ENCODE data around the gene WDR48. TPM values are rescaled to one million over a fixed set of nuclear protein-coding genes. Genes with fewer than 3 reads are reported as not detected.

Gene WDR48
- total RNA-seq, 3 donors from 2014 or later (not counting 1 experiment from before 2014, with no cell fraction given): 89.1 to 101 (median 91.5) TPM

- Histone ChIP-seq H3K4me1 (ENCODE audit: control insufficient read depth, insufficient read depth, low read length) (no peaks in the 10 kb centered on the region), H3K4me3 (ENCODE audit: low read length) (no peak overlapping the region), H3K27me3 (ENCODE audit: control insufficient read depth, insufficient read depth, low read length) (no peaks in the 10 kb centered on the region), H3K27ac (ENCODE audit: low read length) (no peak overlapping the region), H3K9me3 (ENCODE audit: control insufficient read depth, insufficient read depth, low read length) (no peaks in the 10 kb centered on the region), H3K36me3 (ENCODE audit: control insufficient read depth, insufficient read depth, low read length) (peaks cover 26% of the 10 kb centered on the region)
- DNase-seq (no peak), ATAC-seq (no peak)
- Mint-ChIP-seq H3K36me3 (peaks cover 21% of the 10 kb centered on the region), H3K4me1 (peaks cover 26 to 34% of the 10 kb centered on the region in 2 donors), H3K27me3 (ENCODE audit: low read depth in 2 of 2) (no peaks in the 10 kb centered on the region), H3K4me3 (no peak overlapping the region), H3K27ac (no peak overlapping the region), H3K9me3 (no peaks in the 10 kb centered on the region)
- intact Hi-C loops (cut with micrococcal nuclease): no loop called here
- WGBS (ENCODE audit: insufficient coverage): 89% methylated on average over 3 of the region's 3 CpGs
- TF ChIP-seq, protein P1, sequence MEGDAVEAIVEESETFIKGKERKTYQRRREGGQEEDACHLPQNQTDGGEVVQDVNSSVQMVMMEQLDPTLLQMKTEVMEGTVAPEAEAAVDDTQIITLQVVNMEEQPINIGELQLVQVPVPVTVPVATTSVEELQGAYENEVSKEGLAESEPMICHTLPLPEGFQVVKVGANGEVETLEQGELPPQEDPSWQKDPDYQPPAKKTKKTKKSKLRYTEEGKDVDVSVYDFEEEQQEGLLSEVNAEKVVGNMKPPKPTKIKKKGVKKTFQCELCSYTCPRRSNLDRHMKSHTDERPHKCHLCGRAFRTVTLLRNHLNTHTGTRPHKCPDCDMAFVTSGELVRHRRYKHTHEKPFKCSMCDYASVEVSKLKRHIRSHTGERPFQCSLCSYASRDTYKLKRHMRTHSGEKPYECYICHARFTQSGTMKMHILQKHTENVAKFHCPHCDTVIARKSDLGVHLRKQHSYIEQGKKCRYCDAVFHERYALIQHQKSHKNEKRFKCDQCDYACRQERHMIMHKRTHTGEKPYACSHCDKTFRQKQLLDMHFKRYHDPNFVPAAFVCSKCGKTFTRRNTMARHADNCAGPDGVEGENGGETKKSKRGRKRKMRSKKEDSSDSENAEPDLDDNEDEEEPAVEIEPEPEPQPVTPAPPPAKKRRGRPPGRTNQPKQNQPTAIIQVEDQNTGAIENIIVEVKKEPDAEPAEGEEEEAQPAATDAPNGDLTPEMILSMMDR (IDR thresholded peaks at IDR 0.05): no peak
Observed at GRCh38 chr3:39063143-39063542, 11.3 kb downstream of the WDR48 start.

- H3K36me3 Mint-ChIP-seq: peaks cover 21% of the 10 kb centered on the region
Observed at GRCh38 chr3:39064646-39065045, 12.8 kb downstream of the WDR48 start.

DNA sequence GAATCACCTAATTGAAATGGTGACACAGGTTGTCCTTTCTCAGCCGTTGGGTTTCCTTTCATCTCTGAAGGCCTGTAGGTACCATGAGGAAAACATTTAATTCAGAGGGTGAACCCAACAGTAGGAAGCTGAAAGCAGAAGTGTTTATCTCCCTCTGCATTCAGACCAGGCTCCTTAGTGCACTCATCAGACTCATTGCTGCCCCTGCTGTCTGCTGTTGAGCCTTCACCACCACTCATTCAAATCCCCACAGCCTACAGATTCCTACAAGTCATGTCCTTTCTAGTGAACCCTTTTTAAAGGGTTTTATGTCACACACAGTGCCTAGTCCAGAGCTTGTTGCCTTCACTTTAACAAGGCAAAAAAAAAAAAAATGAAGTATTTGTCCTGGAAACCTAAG, 13.4 kb downstream of the WDR48 start:
- peak in 1 of 2 donors; percentile 52 for DNase-seq
- H3K27me3 ChIP-seq (ENCODE audit: control insufficient read depth, insufficient read depth, low read length): no peaks in the 10 kb centered on the region
- H3K4me3 ChIP-seq (ENCODE audit: low read length): no peak overlapping the region
- H3K4me1 ChIP-seq (ENCODE audit: control insufficient read depth, insufficient read depth, low read length): no peaks in the 10 kb centered on the region
- Mint-ChIP-seq H3K27ac (no peak overlapping the region), H3K27me3 (ENCODE audit: low read depth in 2 of 2) (no peaks in the 10 kb centered on the region), H3K4me1 (peaks cover 22 to 24% of the 10 kb centered on the region in 2 donors), H3K4me3 (no peak overlapping the region), H3K36me3 (peaks cover 24% of the 10 kb centered on the region), H3K9me3 (no peaks in the 10 kb centered on the region)
- 7% methylated on average over 1 of the region's 1 CpG for WGBS (ENCODE audit: insufficient coverage)
- no peaks in the 10 kb centered on the region for H3K9me3 ChIP-seq (ENCODE audit: control insufficient read depth, insufficient read depth, low read length)
- peaks cover 43% of the 10 kb centered on the region for H3K36me3 ChIP-seq (ENCODE audit: control insufficient read depth, insufficient read depth, low read length)
- ATAC-seq: peak; percentile 59 to 83 (median 74)
- no peak overlapping the region for H3K27ac ChIP-seq (ENCODE audit: low read length)
- TF ChIP-seq, protein P1 (IDR thresholded peaks at IDR 0.05): peak; percentile 21
- intact Hi-C loops (cut with micrococcal nuclease): no loop called here

More at GRCh38 chr3:39064646-39065045, 12.8 kb downstream of the WDR48 start:
- WGBS (ENCODE audit: insufficient coverage): 100% methylated on average over 1 of the region's 1 CpG
- Mint-ChIP-seq H3K27ac (no peak overlapping the region), H3K27me3 (ENCODE audit: low read depth in 2 of 2) (no peaks in the 10 kb centered on the region), H3K4me1 (peaks cover 22 to 24% of the 10 kb centered on the region in 2 donors), H3K4me3 (no peak overlapping the region), H3K9me3 (no peaks in the 10 kb centered on the region)
- H3K36me3 ChIP-seq (ENCODE audit: control insufficient read depth, insufficient read depth, low read length): peaks cover 37% of the 10 kb centered on the region
- ATAC-seq: no peak
- no peaks in the 10 kb centered on the region for H3K9me3 ChIP-seq (ENCODE audit: control insufficient read depth, insufficient read depth, low read length)
- no peak for DNase-seq
- no peak overlapping the region for H3K27ac ChIP-seq (ENCODE audit: low read length)
- H3K27me3 ChIP-seq (ENCODE audit: control insufficient read depth, insufficient read depth, low read length): no peaks in the 10 kb centered on the region
- intact Hi-C loops (cut with micrococcal nuclease): no loop called here
- TF ChIP-seq, protein P1 (IDR thresholded peaks at IDR 0.05): no peak
- H3K4me1 ChIP-seq (ENCODE audit: control insufficient read depth, insufficient read depth, low read length): no peaks in the 10 kb centered on the region
- H3K4me3 ChIP-seq (ENCODE audit: low read length): no peak overlapping the region

DNA sequence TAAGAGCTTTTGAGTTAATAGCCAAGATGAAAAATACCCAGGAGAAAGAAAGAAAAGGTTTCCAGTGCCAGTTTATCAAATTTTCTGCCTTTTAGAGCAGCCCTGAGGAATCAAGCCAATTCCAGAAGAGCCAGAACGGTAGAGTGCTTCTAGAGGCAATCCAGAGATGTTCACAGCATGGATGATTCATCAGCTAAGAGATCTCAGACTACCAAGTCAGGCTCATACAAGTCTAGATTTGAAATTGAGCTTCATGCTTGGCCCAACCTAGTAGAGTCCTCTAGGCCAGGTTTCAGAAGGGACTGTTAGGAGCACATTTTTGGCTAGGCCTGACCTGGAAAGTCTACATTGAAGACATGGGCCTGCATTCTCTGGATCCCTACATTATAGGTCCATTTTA, 15.5 kb downstream of the WDR48 start:
- DNase-seq (no peak), ATAC-seq (no peak)
- TF ChIP-seq, protein P1 (IDR thresholded peaks at IDR 0.05): no peak
- Mint-ChIP-seq H3K27ac (no peak overlapping the region), H3K27me3 (ENCODE audit: low read depth in 2 of 2) (no peaks in the 10 kb centered on the region), H3K4me3 (no peak overlapping the region), H3K4me1 (peaks cover 12 to 17% of the 10 kb centered on the region in 2 donors), H3K36me3 (peaks cover 28% of the 10 kb centered on the region), H3K9me3 (no peaks in the 10 kb centered on the region)
- Histone ChIP-seq H3K27me3 (ENCODE audit: control insufficient read depth, insufficient read depth, low read length) (no peaks in the 10 kb centered on the region), H3K27ac (ENCODE audit: low read length) (no peak overlapping the region), H3K36me3 (ENCODE audit: control insufficient read depth, insufficient read depth, low read length) (peaks cover 58% of the 10 kb centered on the region), H3K4me1 (ENCODE audit: control insufficient read depth, insufficient read depth, low read length) (no peaks in the 10 kb centered on the region), H3K9me3 (ENCODE audit: control insufficient read depth, insufficient read depth, low read length) (no peaks in the 10 kb centered on the region), H3K4me3 (ENCODE audit: low read length) (no peak overlapping the region)
- 79% methylated on average over 1 of the region's 1 CpG for WGBS (ENCODE audit: insufficient coverage)
- intact Hi-C loops (cut with micrococcal nuclease): no loop called here
